ENCODE results near the gene ABCA10. TPM values are rescaled to one million over a fixed set of nuclear protein-coding genes. Genes with fewer than 3 reads are reported as not detected.

The ABCA10 gene
- total RNA-seq, 1 experiment from 2014 or later, result not detected

DNA sequence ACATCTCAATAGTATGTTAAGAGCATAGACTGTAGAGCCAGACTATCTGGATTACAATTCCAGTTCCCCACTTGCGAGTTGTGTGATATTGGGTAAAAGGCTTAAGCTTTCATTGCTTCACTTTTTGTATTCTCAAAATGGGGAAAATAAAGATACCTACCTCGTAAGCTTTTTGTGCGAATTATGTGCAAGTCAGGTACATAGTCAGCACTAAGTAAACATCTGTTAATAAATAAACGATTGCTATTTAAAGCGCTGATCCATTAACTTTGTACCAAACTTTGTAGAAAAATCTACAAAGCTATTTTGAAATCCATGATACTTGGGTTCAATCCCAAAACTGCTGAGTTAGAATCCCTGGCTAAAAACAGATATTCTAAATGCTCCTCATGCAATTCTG lies 106.6 kb downstream of the ABCA10 start (continued):
- TF ChIP-seq, protein P1, sequence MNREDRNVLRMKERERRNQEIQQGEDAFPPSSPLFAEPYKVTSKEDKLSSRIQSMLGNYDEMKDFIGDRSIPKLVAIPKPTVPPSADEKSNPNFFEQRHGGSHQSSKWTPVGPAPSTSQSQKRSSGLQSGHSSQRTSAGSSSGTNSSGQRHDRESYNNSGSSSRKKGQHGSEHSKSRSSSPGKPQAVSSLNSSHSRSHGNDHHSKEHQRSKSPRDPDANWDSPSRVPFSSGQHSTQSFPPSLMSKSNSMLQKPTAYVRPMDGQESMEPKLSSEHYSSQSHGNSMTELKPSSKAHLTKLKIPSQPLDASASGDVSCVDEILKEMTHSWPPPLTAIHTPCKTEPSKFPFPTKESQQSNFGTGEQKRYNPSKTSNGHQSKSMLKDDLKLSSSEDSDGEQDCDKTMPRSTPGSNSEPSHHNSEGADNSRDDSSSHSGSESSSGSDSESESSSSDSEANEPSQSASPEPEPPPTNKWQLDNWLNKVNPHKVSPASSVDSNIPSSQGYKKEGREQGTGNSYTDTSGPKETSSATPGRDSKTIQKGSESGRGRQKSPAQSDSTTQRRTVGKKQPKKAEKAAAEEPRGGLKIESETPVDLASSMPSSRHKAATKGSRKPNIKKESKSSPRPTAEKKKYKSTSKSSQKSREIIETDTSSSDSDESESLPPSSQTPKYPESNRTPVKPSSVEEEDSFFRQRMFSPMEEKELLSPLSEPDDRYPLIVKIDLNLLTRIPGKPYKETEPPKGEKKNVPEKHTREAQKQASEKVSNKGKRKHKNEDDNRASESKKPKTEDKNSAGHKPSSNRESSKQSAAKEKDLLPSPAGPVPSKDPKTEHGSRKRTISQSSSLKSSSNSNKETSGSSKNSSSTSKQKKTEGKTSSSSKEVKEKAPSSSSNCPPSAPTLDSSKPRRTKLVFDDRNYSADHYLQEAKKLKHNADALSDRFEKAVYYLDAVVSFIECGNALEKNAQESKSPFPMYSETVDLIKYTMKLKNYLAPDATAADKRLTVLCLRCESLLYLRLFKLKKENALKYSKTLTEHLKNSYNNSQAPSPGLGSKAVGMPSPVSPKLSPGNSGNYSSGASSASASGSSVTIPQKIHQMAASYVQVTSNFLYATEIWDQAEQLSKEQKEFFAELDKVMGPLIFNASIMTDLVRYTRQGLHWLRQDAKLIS (CRISPR knock-in tag; IDR thresholded peaks at IDR 0.05; ENCODE audit: borderline replicate concordance), result no peak
- TF ChIP-seq, protein P2, sequence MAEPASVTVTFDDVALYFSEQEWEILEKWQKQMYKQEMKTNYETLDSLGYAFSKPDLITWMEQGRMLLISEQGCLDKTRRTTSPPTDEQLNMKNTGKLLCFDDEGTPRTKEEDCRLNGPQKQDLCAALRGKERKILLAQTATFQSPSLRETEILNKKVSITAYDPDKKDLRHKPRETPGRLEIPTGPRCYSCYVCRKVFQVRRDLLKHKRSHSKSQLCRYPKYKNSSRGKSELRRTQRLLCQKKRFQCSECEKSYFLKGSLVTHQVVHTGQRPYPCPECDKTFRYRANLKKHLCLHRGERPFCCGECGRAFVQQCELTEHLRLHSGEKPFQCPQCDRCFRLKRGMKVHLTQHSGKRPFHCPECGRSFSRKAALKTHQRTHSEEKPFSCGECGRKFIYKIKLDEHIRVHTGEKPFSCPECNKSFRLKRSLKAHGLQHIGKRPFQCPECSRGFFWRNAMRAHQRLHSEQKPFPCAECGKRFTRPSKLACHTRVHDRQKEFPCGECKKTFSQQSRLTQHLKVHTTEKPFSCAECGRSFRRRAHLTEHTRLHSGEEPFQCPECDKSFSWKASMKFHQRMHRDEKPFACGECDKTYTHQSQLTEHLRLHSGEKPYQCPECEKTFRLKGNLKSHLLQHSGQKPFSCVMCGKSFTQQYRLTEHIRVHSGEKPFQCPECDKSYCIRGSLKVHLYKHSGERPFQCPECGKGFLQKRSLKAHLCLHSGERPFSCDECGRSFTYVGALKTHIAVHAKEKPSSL (CRISPR knock-in tag; conservative IDR thresholded peaks at IDR 0.05), result no peak

DNA sequence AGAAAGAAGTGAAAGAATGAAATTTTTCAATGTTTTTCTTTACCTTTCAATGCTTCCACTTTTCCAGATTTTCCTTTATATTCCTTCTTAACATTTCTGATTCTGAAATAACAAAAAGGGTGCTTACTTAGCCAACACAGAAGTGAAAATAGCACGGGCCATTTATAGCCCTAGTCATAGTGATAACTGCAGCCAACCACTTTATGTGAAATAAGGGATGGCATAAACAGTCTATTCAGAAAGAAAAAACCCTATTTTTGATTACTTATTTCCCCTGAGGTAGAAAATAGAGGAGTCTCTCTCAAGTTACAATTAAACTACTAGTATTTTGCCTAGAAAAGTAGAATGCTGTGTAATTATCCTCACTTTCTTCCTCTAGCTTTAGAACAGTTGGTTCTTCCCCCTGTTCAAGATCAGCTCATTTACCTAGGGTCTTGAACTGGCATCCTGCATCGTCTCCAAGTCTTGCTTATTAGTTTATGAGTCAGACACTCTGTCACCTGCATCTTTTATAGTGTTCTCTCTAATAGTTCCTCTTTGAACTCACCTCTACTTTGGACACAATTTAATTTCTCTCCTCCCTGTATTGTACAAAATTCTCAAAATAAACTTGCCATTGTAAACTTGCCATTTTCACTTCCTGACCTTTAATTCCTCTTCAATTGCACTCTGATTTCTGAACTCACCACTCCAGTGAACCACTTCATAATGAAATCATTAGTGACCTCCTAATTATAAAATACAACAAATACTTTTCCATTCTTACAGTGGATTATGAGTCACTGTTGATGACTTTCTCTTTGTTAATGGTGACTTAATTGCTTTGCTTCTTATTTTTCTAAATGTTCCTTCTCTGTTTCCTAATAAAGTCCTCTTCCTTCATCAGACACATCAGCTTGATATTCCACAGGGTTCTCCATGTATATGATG lies 110.5 kb downstream of the ABCA10 start:
- H3K27me3 Mint-ChIP-seq (ENCODE audit: low read depth), result no peaks in the 10 kb centered on the region
- ATAC-seq, result no peak
- no peaks in the 10 kb centered on the region for H3K4me1 Mint-ChIP-seq
- no peaks in the 10 kb centered on the region for H3K9me3 Mint-ChIP-seq
- ChIA-PET CTCF (no interaction called here), POLR2A (no interaction called here)
- no peak overlapping the region for H3K4me3 Mint-ChIP-seq
- no peak overlapping the region for H3K27ac Mint-ChIP-seq
- no peak for DNase-seq (ENCODE audit: low spot score)
- H3K36me3 Mint-ChIP-seq, result no peaks in the 10 kb centered on the region
- TF ChIP-seq JAZF1 (CRISPR knock-in tag; IDR thresholded peaks at IDR 0.05), result no peak
- TF ChIP-seq, protein P3, sequence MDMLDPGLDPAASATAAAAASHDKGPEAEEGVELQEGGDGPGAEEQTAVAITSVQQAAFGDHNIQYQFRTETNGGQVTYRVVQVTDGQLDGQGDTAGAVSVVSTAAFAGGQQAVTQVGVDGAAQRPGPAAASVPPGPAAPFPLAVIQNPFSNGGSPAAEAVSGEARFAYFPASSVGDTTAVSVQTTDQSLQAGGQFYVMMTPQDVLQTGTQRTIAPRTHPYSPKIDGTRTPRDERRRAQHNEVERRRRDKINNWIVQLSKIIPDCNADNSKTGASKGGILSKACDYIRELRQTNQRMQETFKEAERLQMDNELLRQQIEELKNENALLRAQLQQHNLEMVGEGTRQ (CRISPR knock-in tag; IDR thresholded peaks at IDR 0.05), result no peak
- TF ChIP-seq MXD4 (CRISPR knock-in tag; IDR thresholded peaks at IDR 0.05; ENCODE audit: borderline replicate concordance), result no peak
- TF ChIP-seq EMX1 (CRISPR knock-in tag; IDR thresholded peaks at IDR 0.05), result no peak
- TF ChIP-seq, protein P4, sequence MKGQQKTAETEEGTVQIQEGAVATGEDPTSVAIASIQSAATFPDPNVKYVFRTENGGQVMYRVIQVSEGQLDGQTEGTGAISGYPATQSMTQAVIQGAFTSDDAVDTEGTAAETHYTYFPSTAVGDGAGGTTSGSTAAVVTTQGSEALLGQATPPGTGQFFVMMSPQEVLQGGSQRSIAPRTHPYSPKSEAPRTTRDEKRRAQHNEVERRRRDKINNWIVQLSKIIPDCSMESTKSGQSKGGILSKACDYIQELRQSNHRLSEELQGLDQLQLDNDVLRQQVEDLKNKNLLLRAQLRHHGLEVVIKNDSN (CRISPR knock-in tag; IDR thresholded peaks at IDR 0.05), result no peak
- TF ChIP-seq, protein P5, sequence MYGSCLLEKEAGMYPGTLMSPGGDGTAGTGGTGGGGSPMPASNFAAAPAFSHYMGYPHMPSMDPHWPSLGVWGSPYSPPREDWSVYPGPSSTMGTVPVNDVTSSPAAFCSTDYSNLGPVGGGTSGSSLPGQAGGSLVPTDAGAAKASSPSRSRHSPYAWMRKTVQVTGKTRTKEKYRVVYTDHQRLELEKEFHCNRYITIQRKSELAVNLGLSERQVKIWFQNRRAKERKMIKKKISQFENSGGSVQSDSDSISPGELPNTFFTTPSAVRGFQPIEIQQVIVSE (CRISPR knock-in tag; IDR thresholded peaks at IDR 0.05; ENCODE audit: borderline replicate concordance), result no peak
- TF ChIP-seq ESRRA (CRISPR knock-in tag; IDR thresholded peaks at IDR 0.05; ENCODE audit: borderline replicate concordance), result no peak
- TF ChIP-seq KAT7 (CRISPR knock-in tag; IDR thresholded peaks at IDR 0.05; ENCODE audit: borderline replicate concordance), result no peak
- TF ChIP-seq, protein P6, sequence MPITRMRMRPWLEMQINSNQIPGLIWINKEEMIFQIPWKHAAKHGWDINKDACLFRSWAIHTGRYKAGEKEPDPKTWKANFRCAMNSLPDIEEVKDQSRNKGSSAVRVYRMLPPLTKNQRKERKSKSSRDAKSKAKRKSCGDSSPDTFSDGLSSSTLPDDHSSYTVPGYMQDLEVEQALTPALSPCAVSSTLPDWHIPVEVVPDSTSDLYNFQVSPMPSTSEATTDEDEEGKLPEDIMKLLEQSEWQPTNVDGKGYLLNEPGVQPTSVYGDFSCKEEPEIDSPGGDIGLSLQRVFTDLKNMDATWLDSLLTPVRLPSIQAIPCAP (CRISPR knock-in tag; IDR thresholded peaks at IDR 0.05), result no peak
- TF ChIP-seq JUN (CRISPR knock-in tag; IDR thresholded peaks at IDR 0.05), result no peak
- TF ChIP-seq, protein P7, sequence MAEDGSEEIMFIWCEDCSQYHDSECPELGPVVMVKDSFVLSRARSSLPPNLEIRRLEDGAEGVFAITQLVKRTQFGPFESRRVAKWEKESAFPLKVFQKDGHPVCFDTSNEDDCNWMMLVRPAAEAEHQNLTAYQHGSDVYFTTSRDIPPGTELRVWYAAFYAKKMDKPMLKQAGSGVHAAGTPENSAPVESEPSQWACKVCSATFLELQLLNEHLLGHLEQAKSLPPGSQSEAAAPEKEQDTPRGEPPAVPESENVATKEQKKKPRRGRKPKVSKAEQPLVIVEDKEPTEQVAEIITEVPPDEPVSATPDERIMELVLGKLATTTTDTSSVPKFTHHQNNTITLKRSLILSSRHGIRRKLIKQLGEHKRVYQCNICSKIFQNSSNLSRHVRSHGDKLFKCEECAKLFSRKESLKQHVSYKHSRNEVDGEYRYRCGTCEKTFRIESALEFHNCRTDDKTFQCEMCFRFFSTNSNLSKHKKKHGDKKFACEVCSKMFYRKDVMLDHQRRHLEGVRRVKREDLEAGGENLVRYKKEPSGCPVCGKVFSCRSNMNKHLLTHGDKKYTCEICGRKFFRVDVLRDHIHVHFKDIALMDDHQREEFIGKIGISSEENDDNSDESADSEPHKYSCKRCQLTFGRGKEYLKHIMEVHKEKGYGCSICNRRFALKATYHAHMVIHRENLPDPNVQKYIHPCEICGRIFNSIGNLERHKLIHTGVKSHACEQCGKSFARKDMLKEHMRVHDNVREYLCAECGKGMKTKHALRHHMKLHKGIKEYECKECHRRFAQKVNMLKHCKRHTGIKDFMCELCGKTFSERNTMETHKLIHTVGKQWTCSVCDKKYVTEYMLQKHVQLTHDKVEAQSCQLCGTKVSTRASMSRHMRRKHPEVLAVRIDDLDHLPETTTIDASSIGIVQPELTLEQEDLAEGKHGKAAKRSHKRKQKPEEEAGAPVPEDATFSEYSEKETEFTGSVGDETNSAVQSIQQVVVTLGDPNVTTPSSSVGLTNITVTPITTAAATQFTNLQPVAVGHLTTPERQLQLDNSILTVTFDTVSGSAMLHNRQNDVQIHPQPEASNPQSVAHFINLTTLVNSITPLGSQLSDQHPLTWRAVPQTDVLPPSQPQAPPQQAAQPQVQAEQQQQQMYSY (CRISPR knock-in tag; IDR thresholded peaks at IDR 0.05), result no peak
- TF ChIP-seq SMAD4 (CRISPR knock-in tag; IDR thresholded peaks at IDR 0.05), result no peak
- no peak for TF ChIP-seq TEAD4 (CRISPR knock-in tag; IDR thresholded peaks at IDR 0.05)
- TF ChIP-seq, protein P8, sequence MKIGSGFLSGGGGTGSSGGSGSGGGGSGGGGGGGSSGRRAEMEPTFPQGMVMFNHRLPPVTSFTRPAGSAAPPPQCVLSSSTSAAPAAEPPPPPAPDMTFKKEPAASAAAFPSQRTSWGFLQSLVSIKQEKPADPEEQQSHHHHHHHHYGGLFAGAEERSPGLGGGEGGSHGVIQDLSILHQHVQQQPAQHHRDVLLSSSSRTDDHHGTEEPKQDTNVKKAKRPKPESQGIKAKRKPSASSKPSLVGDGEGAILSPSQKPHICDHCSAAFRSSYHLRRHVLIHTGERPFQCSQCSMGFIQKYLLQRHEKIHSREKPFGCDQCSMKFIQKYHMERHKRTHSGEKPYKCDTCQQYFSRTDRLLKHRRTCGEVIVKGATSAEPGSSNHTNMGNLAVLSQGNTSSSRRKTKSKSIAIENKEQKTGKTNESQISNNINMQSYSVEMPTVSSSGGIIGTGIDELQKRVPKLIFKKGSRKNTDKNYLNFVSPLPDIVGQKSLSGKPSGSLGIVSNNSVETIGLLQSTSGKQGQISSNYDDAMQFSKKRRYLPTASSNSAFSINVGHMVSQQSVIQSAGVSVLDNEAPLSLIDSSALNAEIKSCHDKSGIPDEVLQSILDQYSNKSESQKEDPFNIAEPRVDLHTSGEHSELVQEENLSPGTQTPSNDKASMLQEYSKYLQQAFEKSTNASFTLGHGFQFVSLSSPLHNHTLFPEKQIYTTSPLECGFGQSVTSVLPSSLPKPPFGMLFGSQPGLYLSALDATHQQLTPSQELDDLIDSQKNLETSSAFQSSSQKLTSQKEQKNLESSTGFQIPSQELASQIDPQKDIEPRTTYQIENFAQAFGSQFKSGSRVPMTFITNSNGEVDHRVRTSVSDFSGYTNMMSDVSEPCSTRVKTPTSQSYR (CRISPR knock-in tag; IDR thresholded peaks at IDR 0.05), result no peak
- no peak for TF ChIP-seq SOX15 (CRISPR knock-in tag; IDR thresholded peaks at IDR 0.05)
- no peak for TF ChIP-seq CREM (CRISPR knock-in tag; IDR thresholded peaks at IDR 0.05)
- no peak for TF ChIP-seq ZNF138 (CRISPR knock-in tag; conservative IDR thresholded peaks at IDR 0.05)
